Measurements from ENCODE around the gene POLR2J3. TPM values are rescaled to one million over a fixed set of nuclear protein-coding genes. Genes with fewer than 3 reads are reported as not detected.
"Not testable (repeated sequence)": the region's sequence is repeated elsewhere in the genome, so short reads cannot be mapped to it uniquely, and the experiment has no call there.

The POLR2J3 gene
- total RNA-seq, 2 experiments from 2014 or later = 52.4 to 59.4 TPM

DNA sequence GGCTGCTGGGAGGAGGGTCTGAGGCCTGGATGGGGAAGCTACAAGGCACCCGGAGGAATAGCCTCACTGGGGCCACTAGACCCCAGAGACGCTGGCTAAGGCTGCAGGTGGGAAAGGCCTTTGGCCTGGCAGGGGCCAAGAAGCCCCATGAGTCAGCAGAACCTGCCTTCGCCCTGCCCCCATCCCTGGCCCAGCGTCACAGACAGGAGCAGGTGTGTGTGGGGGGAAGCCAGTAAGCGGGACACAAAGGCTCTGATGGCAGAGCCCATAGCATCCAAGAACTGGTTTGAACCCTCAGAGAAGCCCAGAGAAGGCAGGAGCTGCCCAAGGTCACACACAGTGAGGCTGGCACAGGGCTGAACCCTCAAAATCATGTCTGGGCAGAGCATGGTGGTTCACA lies 34.5 kb upstream of the POLR2J3 start:
- H3K4me3 Mint-ChIP-seq; ATAC-seq; H3K27me3 Mint-ChIP-seq (ENCODE audit: low read depth); DNase-seq; CTCF ChIA-PET; H3K9me3 Mint-ChIP-seq (ENCODE audit: insufficient read depth); H3K27ac Mint-ChIP-seq; H3K36me3 Mint-ChIP-seq (ENCODE audit: low read depth); H3K4me1 Mint-ChIP-seq (ENCODE audit: low read depth); POLR2A ChIA-PET: not testable (repeated sequence)

DNA sequence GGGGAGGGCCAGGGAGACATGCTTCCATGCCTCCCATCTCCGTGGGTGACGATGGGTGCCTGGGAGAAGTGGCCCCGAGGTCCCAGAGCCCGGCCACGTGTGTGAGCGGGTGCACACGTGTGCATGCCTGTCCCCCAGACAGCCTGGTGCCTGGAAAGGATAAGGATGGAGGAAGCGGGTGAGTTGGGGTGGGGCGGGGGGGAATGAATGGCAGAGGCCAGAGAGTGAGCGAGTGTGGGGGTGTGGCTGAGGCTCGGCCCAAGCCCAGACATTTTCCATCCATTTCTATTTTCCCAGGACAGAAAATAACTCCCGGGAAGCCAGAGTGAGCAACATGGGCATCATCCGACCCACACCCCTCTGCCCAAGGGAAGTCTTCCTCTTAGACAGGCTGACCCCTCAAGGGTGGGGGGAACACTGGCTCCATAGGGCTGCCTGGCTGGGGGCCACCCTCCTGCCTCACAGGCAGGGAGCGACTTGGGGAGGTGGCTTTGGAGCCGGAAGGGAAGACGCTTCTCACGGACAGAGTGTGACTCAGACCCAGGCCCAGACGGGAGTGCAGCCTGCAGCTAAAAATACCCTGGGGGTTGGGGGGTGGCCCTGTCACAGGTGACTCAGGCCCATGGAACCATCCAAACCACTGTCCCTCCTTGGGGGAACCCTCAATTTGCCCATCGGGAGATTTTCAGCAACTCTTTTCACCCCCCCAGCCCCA lies 32.2 kb upstream of the POLR2J3 start:
- H3K4me1 Mint-ChIP-seq (ENCODE audit: low read depth); DNase-seq; CTCF ChIA-PET; H3K4me3 Mint-ChIP-seq; H3K27me3 Mint-ChIP-seq (ENCODE audit: low read depth); H3K36me3 Mint-ChIP-seq (ENCODE audit: low read depth); H3K9me3 Mint-ChIP-seq (ENCODE audit: insufficient read depth); POLR2A ChIA-PET; H3K27ac Mint-ChIP-seq; ATAC-seq: not testable (repeated sequence)

DNA sequence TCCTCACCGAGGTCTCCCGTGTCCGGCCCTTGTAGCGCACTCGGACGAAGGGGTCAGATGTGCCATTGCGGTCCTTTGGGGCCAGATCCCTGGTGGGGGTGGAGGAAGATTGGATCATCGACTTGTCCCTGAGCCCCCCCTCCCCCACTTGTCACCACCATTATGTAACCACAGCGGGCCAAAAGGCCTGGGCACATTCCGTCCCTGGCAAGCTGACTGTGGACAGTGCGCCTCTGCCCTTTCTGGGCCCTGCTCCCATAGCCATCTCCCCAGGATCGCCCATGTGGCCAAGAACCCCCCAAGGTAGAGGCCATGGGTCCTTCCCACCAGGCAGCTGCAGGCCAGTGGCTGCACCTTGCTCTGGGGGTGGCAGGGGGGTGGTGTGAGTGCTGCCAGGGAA lies 29.9 kb upstream of the POLR2J3 start:
- H3K36me3 Mint-ChIP-seq (ENCODE audit: low read depth); ATAC-seq; H3K4me3 Mint-ChIP-seq; H3K4me1 Mint-ChIP-seq (ENCODE audit: low read depth); H3K27ac Mint-ChIP-seq; H3K27me3 Mint-ChIP-seq (ENCODE audit: low read depth); POLR2A ChIA-PET; CTCF ChIA-PET; H3K9me3 Mint-ChIP-seq (ENCODE audit: insufficient read depth); DNase-seq: not testable (repeated sequence)

DNA sequence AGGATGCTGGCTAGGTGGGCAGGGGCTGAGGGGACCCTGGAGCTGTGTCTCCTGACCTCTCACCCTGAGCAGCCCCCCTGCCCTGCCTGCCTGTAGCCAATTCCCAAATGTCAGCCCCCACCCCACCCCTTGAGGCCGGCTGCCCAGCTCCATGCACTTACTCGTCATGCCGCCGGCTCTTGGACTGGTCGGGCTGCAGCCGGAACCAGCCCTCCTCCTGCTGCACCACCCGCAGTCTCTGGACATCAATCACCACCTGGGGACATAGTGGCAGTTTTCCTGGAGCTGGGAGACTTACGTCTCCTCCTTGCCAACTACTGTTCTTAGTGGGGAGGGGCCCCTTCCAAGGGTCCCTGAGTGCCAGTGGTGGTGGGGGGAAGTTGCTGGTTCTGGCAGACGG lies 27.3 kb upstream of the POLR2J3 start:
- POLR2A ChIA-PET; ATAC-seq; H3K27ac Mint-ChIP-seq; H3K27me3 Mint-ChIP-seq (ENCODE audit: low read depth); DNase-seq; H3K4me1 Mint-ChIP-seq (ENCODE audit: low read depth); H3K36me3 Mint-ChIP-seq (ENCODE audit: low read depth); CTCF ChIA-PET; H3K4me3 Mint-ChIP-seq; H3K9me3 Mint-ChIP-seq (ENCODE audit: insufficient read depth): not testable (repeated sequence)

DNA sequence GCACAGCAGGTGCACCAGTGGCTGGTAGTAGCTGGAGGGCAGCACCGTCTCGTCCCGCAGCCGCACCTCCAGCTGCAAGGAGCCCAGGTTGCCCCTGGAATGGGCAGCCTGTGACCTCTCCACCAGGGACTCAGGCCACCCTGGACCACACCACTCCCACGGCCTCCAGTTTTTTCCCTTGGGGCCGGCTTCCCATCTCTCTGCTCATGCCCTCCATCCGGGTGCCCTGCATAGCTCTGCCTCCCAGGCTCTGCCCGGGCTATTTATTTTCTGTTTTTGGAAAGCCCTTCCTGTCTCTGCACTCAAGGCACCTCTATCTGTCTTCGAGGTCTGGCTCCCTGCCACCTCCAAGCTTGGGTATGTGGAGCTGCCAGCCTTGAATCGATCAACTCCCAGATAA lies 23.7 kb upstream of the POLR2J3 start:
- H3K9me3 Mint-ChIP-seq (ENCODE audit: insufficient read depth); H3K27me3 Mint-ChIP-seq (ENCODE audit: low read depth); ATAC-seq; CTCF ChIA-PET; H3K4me1 Mint-ChIP-seq (ENCODE audit: low read depth); POLR2A ChIA-PET; H3K36me3 Mint-ChIP-seq (ENCODE audit: low read depth); DNase-seq; H3K4me3 Mint-ChIP-seq; H3K27ac Mint-ChIP-seq: not testable (repeated sequence)

DNA sequence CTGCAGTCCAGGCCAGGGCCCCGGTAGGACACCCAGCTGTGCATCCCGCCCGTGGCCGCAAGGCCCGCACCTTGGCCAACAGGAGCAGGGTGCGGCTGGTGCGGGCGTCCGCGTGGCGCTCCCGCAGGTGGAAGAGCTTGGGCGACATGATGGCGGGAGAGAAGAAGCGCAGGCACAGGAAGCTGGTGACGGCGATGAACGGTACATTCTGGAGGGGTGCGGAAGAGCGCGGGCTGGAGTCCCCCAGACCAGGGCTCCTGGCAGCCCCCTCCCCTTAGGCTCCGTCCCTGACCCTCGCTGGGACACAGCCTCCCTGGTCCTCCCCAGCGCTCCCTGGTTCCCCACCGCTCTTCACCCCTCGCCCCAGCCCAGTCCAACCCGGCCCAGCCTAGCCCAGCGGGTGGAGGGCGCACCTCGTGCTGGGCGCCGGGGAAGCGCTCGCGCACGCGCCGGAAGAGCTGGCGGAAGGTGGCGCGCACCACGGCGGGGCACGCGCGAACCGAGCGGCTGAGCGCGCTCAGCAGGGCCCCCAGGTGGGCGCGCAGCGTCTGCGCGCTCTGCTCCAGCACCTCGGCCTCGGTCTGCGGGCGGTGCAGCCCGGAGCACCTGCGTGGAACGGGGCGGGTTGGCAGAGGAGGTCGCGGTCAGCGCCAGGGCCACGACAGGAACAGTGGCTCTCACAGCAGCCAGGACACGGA lies 21.4 kb upstream of the POLR2J3 start:
- H3K27me3 Mint-ChIP-seq (ENCODE audit: low read depth); CTCF ChIA-PET; H3K4me1 Mint-ChIP-seq (ENCODE audit: low read depth); H3K4me3 Mint-ChIP-seq; POLR2A ChIA-PET; H3K9me3 Mint-ChIP-seq (ENCODE audit: insufficient read depth); H3K36me3 Mint-ChIP-seq (ENCODE audit: low read depth); H3K27ac Mint-ChIP-seq; DNase-seq: not testable (repeated sequence)
- ATAC-seq = peak; percentile 76

DNA sequence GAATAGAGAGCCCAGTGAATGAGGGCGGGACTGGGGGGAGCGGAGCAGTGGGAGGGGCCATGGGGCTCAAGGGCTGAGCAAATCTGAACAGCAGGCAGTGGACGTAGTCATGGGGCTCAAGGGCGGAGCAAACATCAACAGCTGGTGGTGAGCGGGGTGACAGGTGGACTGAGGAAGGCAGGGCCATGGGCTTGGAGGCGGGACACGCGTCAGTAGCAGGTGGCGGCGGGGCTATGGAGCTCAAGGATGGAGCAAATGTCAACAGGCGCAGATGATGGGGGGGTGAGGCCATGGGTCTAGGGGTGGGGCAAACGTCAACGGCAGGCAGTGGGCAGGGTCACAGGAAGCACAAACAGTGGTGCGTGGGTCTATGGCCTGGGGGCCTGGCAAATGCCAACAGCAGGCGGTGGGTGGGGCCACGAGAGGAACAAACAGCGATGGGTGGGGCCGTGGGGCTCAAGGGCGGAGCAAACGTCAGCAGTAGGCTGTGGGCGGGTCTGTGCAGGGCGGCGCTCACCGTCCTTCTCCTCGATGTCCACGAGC lies 20.2 kb upstream of the POLR2J3 start:
- H3K4me1 Mint-ChIP-seq (ENCODE audit: low read depth); H3K27me3 Mint-ChIP-seq (ENCODE audit: low read depth); CTCF ChIA-PET; H3K27ac Mint-ChIP-seq; POLR2A ChIA-PET; H3K9me3 Mint-ChIP-seq (ENCODE audit: insufficient read depth); H3K4me3 Mint-ChIP-seq; H3K36me3 Mint-ChIP-seq (ENCODE audit: low read depth): not testable (repeated sequence)
- peak; percentile 63 for DNase-seq
- peak; percentile 63 for ATAC-seq

DNA sequence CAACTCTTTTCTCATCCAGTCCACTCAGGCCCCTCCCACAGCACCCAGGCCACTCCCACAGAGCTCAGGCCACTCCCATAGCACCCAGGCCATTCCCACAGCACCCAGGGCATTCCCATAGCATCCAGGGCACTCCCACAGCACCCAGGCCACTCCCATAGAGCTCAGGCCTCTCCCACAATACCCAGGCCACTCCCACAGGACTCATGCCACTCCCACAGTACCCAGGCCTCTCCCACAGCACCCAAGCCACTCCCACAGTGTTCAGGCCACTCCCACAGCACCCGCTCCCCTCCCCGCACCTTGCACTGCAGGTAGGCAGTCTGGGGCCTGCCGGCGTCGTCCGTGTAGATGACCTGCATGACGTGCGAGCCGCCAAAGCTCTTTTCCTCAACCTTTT lies 17.5 kb upstream of the POLR2J3 start:
- DNase-seq; POLR2A ChIA-PET; H3K4me1 Mint-ChIP-seq (ENCODE audit: low read depth); H3K36me3 Mint-ChIP-seq (ENCODE audit: low read depth); H3K4me3 Mint-ChIP-seq; H3K27me3 Mint-ChIP-seq (ENCODE audit: low read depth); CTCF ChIA-PET; H3K27ac Mint-ChIP-seq; H3K9me3 Mint-ChIP-seq (ENCODE audit: insufficient read depth): not testable (repeated sequence)
- peak; percentile 42 for ATAC-seq

DNA sequence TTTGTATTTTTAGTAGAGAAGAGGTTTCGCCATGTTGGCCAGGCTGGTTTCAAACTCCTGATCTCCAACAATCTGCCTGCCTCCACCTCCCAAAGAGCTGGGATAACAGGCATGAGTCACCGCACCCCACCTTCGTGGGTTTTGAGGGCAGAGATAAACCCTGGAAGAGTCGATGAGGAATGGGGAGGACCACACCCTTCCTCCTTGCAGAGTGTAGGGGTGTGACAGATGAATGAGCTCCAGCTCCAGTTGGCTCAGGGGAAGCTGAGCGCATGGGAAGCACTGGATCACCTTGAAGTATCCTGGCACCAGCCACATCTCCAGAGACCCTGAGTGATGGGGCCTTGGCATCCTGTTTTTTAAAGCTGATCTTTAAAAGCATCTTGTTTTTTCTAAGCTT lies 11.1 kb upstream of the POLR2J3 start:
- H3K9me3 Mint-ChIP-seq (ENCODE audit: insufficient read depth); H3K27me3 Mint-ChIP-seq (ENCODE audit: low read depth); H3K36me3 Mint-ChIP-seq (ENCODE audit: low read depth); H3K27ac Mint-ChIP-seq; CTCF ChIA-PET; POLR2A ChIA-PET; H3K4me3 Mint-ChIP-seq; H3K4me1 Mint-ChIP-seq (ENCODE audit: low read depth); ATAC-seq; DNase-seq: not testable (repeated sequence)

DNA sequence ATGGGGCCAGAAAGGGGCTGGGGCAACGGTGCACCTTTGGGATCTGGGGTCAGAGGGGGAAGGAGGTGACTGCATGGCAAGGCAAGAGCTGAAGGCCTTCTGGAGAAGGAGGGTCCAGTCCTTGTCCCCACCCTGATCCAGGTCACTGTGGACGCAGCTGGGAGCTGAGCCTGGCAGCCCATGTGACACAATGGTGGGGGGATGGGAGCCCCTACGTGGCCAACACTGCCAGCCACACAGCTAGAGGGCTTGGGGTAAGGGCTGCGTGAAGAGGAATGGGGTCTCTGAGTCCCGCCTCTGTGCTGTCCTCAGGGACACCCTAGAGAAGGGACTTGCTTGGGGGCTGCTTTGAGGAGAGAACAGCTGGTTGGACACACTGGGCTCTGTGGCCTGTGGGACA lies 9.3 kb upstream of the POLR2J3 start:
- H3K9me3 Mint-ChIP-seq (ENCODE audit: insufficient read depth); H3K27ac Mint-ChIP-seq; H3K4me1 Mint-ChIP-seq (ENCODE audit: low read depth); H3K36me3 Mint-ChIP-seq (ENCODE audit: low read depth); POLR2A ChIA-PET; DNase-seq; CTCF ChIA-PET; H3K27me3 Mint-ChIP-seq (ENCODE audit: low read depth); ATAC-seq; H3K4me3 Mint-ChIP-seq: not testable (repeated sequence)

DNA sequence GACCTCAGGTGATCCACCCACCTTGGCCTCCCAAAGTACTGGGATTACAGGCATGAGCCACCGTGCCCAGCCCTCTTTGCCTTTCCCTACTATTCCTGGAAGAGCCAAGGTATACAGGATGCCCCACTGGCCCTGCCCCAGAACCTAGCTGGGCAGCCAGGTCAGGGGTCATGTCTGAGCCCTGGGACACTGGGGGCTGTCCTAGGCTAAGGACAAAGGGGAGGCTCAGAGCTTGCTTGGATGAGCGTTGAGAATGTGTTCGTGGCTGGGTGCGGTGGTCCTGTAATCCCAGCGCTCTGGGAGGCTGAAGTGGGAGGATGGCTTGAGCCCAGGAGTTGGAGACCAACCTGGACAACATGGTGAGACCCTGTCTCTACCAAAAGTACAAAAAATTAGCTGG lies 6.1 kb upstream of the POLR2J3 start:
- CTCF ChIA-PET; H3K27ac Mint-ChIP-seq; DNase-seq; H3K36me3 Mint-ChIP-seq (ENCODE audit: low read depth); H3K4me1 Mint-ChIP-seq (ENCODE audit: low read depth); H3K9me3 Mint-ChIP-seq (ENCODE audit: insufficient read depth); H3K27me3 Mint-ChIP-seq (ENCODE audit: low read depth); H3K4me3 Mint-ChIP-seq; ATAC-seq; POLR2A ChIA-PET: not testable (repeated sequence)

DNA sequence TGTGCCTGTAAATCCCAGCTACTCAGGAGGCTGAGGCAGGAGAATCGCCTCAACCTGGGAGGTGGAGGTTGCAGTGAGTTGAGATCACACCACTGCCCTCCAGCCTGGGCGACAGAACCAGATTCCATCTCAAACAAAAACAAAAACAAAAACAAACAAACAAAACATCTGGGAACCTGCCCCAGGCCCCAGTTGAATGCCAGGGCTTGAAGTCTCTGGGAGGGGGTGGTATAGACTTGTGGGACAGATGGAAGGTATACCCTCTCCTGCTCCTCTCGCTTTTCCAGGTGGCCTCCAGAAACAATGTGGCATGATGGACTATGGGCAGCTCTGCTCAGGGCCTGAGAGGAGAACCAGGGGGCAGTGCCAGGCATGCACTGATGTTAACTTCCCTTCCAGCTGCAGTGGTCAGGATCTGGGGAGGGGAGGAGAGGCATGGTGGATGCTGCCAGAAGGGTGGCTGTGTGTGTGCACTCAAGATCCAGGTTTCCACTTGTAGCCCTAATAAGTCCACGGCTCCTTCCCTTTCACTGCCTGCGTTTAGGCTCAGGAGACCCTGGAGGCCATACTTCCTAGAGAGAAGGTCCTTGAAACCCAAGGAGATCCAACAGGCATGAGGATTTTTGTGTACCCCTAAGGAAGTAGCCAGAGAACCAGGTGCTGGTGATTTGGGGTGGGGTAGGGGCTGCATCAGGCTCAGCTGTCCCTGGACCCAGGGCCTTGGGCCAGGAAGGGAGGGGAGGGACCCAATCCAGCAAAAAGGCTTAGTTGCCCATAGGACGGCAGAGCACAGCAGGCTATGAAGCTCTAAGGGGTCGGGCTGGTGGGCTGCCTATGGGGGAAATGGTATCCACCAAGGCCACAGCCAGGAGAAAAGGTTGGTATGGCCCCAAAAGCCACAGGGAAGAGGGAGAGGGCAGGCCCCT lies 5.2 kb upstream of the POLR2J3 start:
- POLR2A ChIA-PET; H3K36me3 Mint-ChIP-seq (ENCODE audit: low read depth); H3K27me3 Mint-ChIP-seq (ENCODE audit: low read depth); H3K4me3 Mint-ChIP-seq; ATAC-seq; H3K4me1 Mint-ChIP-seq (ENCODE audit: low read depth); H3K27ac Mint-ChIP-seq; CTCF ChIA-PET; H3K9me3 Mint-ChIP-seq (ENCODE audit: insufficient read depth): not testable (repeated sequence)
- DNase-seq = peak; percentile 22
